ENCODE measurements around the gene TNFRSF8.

DNA sequence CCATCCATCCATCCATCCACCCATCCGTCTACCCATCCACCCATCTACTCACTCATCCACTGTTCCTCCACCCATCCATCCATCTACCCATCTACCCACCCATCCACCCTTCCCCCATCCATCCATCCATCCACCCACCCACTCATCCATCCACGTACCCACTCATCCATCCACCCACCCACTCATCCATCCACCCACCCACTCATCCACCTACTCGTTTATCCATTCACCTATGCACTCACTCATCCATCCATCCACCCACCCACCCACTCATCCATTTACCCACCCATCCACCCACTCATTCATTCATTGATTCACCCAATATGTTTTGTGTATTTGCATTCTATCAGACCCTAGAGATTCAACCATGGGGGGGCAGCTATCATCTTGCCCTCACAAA is 27.2 kb downstream of the TNFRSF8 start:
- TF ChIP-seq, protein P1, sequence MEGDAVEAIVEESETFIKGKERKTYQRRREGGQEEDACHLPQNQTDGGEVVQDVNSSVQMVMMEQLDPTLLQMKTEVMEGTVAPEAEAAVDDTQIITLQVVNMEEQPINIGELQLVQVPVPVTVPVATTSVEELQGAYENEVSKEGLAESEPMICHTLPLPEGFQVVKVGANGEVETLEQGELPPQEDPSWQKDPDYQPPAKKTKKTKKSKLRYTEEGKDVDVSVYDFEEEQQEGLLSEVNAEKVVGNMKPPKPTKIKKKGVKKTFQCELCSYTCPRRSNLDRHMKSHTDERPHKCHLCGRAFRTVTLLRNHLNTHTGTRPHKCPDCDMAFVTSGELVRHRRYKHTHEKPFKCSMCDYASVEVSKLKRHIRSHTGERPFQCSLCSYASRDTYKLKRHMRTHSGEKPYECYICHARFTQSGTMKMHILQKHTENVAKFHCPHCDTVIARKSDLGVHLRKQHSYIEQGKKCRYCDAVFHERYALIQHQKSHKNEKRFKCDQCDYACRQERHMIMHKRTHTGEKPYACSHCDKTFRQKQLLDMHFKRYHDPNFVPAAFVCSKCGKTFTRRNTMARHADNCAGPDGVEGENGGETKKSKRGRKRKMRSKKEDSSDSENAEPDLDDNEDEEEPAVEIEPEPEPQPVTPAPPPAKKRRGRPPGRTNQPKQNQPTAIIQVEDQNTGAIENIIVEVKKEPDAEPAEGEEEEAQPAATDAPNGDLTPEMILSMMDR (IDR thresholded peaks at IDR 0.05), result no peak
- TF ChIP-seq, protein P2, sequence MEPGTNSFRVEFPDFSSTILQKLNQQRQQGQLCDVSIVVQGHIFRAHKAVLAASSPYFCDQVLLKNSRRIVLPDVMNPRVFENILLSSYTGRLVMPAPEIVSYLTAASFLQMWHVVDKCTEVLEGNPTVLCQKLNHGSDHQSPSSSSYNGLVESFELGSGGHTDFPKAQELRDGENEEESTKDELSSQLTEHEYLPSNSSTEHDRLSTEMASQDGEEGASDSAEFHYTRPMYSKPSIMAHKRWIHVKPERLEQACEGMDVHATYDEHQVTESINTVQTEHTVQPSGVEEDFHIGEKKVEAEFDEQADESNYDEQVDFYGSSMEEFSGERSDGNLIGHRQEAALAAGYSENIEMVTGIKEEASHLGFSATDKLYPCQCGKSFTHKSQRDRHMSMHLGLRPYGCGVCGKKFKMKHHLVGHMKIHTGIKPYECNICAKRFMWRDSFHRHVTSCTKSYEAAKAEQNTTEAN (CRISPR knock-in tag; IDR thresholded peaks at IDR 0.05), result no peak
- TF ChIP-seq TEAD1 (CRISPR knock-in tag; IDR thresholded peaks at IDR 0.05), result no peak
- TF ChIP-seq, protein P3, sequence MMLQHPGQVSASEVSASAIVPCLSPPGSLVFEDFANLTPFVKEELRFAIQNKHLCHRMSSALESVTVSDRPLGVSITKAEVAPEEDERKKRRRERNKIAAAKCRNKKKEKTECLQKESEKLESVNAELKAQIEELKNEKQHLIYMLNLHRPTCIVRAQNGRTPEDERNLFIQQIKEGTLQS (CRISPR knock-in tag; conservative IDR thresholded peaks at IDR 0.05), result no peak
- TF ChIP-seq, protein P4, sequence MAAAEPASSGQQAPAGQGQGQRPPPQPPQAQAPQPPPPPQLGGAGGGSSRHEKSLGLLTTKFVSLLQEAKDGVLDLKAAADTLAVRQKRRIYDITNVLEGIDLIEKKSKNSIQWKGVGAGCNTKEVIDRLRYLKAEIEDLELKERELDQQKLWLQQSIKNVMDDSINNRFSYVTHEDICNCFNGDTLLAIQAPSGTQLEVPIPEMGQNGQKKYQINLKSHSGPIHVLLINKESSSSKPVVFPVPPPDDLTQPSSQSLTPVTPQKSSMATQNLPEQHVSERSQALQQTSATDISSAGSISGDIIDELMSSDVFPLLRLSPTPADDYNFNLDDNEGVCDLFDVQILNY (CRISPR knock-in tag; IDR thresholded peaks at IDR 0.05), result no peak
- TF ChIP-seq NR1H2 (CRISPR knock-in tag; IDR thresholded peaks at IDR 0.05), result no peak
- TF ChIP-seq RELA (CRISPR knock-in tag; IDR thresholded peaks at IDR 0.05; ENCODE audit: borderline replicate concordance), result no peak
- TF ChIP-seq, protein P5, sequence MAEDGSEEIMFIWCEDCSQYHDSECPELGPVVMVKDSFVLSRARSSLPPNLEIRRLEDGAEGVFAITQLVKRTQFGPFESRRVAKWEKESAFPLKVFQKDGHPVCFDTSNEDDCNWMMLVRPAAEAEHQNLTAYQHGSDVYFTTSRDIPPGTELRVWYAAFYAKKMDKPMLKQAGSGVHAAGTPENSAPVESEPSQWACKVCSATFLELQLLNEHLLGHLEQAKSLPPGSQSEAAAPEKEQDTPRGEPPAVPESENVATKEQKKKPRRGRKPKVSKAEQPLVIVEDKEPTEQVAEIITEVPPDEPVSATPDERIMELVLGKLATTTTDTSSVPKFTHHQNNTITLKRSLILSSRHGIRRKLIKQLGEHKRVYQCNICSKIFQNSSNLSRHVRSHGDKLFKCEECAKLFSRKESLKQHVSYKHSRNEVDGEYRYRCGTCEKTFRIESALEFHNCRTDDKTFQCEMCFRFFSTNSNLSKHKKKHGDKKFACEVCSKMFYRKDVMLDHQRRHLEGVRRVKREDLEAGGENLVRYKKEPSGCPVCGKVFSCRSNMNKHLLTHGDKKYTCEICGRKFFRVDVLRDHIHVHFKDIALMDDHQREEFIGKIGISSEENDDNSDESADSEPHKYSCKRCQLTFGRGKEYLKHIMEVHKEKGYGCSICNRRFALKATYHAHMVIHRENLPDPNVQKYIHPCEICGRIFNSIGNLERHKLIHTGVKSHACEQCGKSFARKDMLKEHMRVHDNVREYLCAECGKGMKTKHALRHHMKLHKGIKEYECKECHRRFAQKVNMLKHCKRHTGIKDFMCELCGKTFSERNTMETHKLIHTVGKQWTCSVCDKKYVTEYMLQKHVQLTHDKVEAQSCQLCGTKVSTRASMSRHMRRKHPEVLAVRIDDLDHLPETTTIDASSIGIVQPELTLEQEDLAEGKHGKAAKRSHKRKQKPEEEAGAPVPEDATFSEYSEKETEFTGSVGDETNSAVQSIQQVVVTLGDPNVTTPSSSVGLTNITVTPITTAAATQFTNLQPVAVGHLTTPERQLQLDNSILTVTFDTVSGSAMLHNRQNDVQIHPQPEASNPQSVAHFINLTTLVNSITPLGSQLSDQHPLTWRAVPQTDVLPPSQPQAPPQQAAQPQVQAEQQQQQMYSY (CRISPR knock-in tag; IDR thresholded peaks at IDR 0.05), result no peak
- TF ChIP-seq, protein P6, sequence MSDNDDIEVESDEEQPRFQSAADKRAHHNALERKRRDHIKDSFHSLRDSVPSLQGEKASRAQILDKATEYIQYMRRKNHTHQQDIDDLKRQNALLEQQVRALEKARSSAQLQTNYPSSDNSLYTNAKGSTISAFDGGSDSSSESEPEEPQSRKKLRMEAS (CRISPR knock-in tag; IDR thresholded peaks at IDR 0.05), result no peak
- TF ChIP-seq, protein P7, sequence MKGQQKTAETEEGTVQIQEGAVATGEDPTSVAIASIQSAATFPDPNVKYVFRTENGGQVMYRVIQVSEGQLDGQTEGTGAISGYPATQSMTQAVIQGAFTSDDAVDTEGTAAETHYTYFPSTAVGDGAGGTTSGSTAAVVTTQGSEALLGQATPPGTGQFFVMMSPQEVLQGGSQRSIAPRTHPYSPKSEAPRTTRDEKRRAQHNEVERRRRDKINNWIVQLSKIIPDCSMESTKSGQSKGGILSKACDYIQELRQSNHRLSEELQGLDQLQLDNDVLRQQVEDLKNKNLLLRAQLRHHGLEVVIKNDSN (CRISPR knock-in tag; IDR thresholded peaks at IDR 0.05), result no peak
